ENCODE measurements around the gene RIT1. TPM values are rescaled to one million over a fixed set of nuclear protein-coding genes. Genes with fewer than 3 reads are reported as not detected.

RIT1 gene
- total and polyA plus RNA-seq, 2 donors (not counting 3 experiments of a cell fraction or from before 2014, with no cell fraction given): 46.4 to 65.5 TPM

GRCh38 chr1:155910621-155911121 lies 478 bp downstream of the RIT1 start:
- Histone ChIP-seq H3K4me2 (ENCODE audit: insufficient read depth, low read length) (peak overlapping the region; percentile 93), H3K4me3 (replicated peaks in 1 of 3; ENCODE audit: insufficient read depth in 1 of 3, low read depth in 1 of 3, low read length in 3 of 3) (peak overlapping the region; percentile 61 to 85 (median 67)), H2AFZ (ENCODE audit: low read depth, low read length) (peak overlapping the region; percentile 16), H3K79me2 (ENCODE audit: control insufficient read depth, insufficient read depth, low read length) (peaks cover 20% of the 10 kb centered on the region), H3K4me1 (ENCODE audit: control insufficient read depth, extremely low read depth, insufficient read depth, low read length) (peaks cover 13% of the 10 kb centered on the region), H3K27me3 (ENCODE audit: control insufficient read depth in 2 of 2, insufficient read depth in 2 of 2, low read length in 2 of 2) (no peaks in the 10 kb centered on the region), H3K36me3 (ENCODE audit: control insufficient read depth in 2 of 2, extremely low read depth in 1 of 2, insufficient read depth in 2 of 2, low read length in 2 of 2) (peaks cover 9 to 21% of the 10 kb centered on the region in 2 experiments), H4K20me1 (replicated peaks; ENCODE audit: control insufficient read depth, extremely low read depth, insufficient read depth, low read length) (no peaks in the 10 kb centered on the region), H3K9ac (replicated peaks; ENCODE audit: extremely low read depth, insufficient read depth, low read length) (peak overlapping the region; percentile 74), H3K9me3 (replicated peaks; ENCODE audit: control insufficient read depth, insufficient read depth, low read length) (no peaks in the 10 kb centered on the region), H3K9me1 (replicated peaks; ENCODE audit: control insufficient read depth, extremely low read depth, insufficient read depth, low read length) (no peaks in the 10 kb centered on the region), H3K27ac (ENCODE audit: insufficient read depth, low read depth, low read length) (peak overlapping the region; percentile 69)
- BruUV-seq (replicated peaks): no TSS peak
- dilution Hi-C loops (cut with MboI; ENCODE audit: extremely low pct_ligation_motif_present, low sequenced_read_pairs): no loop called here
- CTCF ChIA-PET: interaction anchor here (0.6 to 1.0 kb wide), 3 partner anchors 12 to 79 kb away, joined by 3 to 7 read pairs (median 4); no protein-coding TSS in a partner anchor
- intact Hi-C loops (cut with micrococcal nuclease): loop anchor here (1.0 kb wide), 1 partner anchor 51 kb away; the partner anchor contains the start of gene SYT11
- TF ChIP-seq POLR2AphosphoS5 (IDR thresholded peaks at IDR 0.05; ENCODE audit: insufficient read depth, low read depth, low read length) (no peak), FOS (IDR thresholded peaks at IDR 0.05; ENCODE audit: borderline replicate concordance, insufficient read depth, low read length) (no peak), EZH2 (IDR thresholded peaks at IDR 0.05; ENCODE audit: borderline replicate concordance, low read depth, low read length, severe bottlenecking) (no peak), CTCF (IDR thresholded peaks at IDR 0.05; ENCODE audit: extremely low read depth in 1 of 2, insufficient read depth in 1 of 2, low read depth in 1 of 2, low read length in 2 of 2) (no peak), GATA2 (IDR thresholded peaks at IDR 0.05; ENCODE audit: insufficient read depth, insufficient read length, low read depth, low read length) (no peak), MAX (IDR thresholded peaks at IDR 0.05; ENCODE audit: insufficient read depth, insufficient read length) (no peak), JUN (IDR thresholded peaks at IDR 0.05; ENCODE audit: borderline replicate concordance, insufficient read depth, insufficient read length, low read depth) (no peak), MYC (IDR thresholded peaks at IDR 0.05; ENCODE audit: low read depth, low read length) (no peak), POLR2A (IDR thresholded peaks at IDR 0.05; ENCODE audit: low read depth, low read length) (no peak)
- FAIRE-seq (no peak), DNase-seq (ENCODE audit: low read depth, low spot score) (peak; percentile 67)
- POLR2A ChIA-PET: interaction anchor here (0.6 to 1.4 kb wide), 2 partner anchors 17 to 29 kb away, joined by 3 to 6 read pairs; no protein-coding TSS in a partner anchor
